Adrenal gland (tissue), 12 donors: ENCODE measurements around the gene TACR1. TPM values are rescaled to one million over a fixed set of nuclear protein-coding genes. Genes with fewer than 3 reads are reported as not detected.

Experiments used
- DNase-seq, 7 donors: peaks; one replicate each; pipeline ENCODE4 v3.0.0-alpha.2; 2019 to 2020
- H3K27ac ChIP-seq, 5 donors: fragments of 200-600 bp; sonication (generic) in 4 of 5; 1 replicate in 3 of 5; 2 replicates in 2 of 5; pipeline versions ENCODE4 v1.5.1 to v1.8.0; 2016 to 2020; ENCODE audit warnings: mild to moderate bottlenecking in 1 of 5
- H3K27me3 ChIP-seq: fragments of 200-600 bp; 2 replicates; pipeline ENCODE4 v1.8.0; 2021
- H3K36me3 ChIP-seq, 2 donors: fragments of 200-600 bp; replicated peaks in 1 of 2; 1 replicate in 1 of 2; 2 replicates in 1 of 2; pipeline versions ENCODE4 v1.5.1 to v1.8.0; 2018 to 2022
- H3K4me1 ChIP-seq, 2 donors: fragments of 200-600 bp; replicated peaks in 1 of 2; 1 replicate in 1 of 2; 2 replicates in 1 of 2; pipeline versions ENCODE4 v1.5.1 to v1.8.0; 2018 to 2021
- H3K4me3 ChIP-seq, 4 donors: fragments of 200-600 bp; sonication (generic) in 3 of 4; one replicate each; pipeline ENCODE4 v1.5.1; 2016 to 2018
- H3K9me3 ChIP-seq, 3 donors: fragments of 200-600 bp; sonication (generic) in 1 of 3; replicated peaks in 1 of 3; 1 replicate in 2 of 3; 2 replicates in 1 of 3; pipeline versions ENCODE4 v1.5.1 to v1.8.0; 2016 to 2021
- POLR2A ChIP-seq, 2 donors: fragments of 450-650 bp; IDR thresholded peaks; one replicate each; pipeline ENCODE4 v1.6.1; 2017; ENCODE audit warnings: antibody characterized with exemption in 2 of 2, mild to moderate bottlenecking in 2 of 2, moderate library complexity in 1 of 2
- WGBS, 4 donors: extraction: QIAGEN DNeasy Blood & Tissue Kit in 2 of 4; methylation state at CpG; one replicate each; pipeline versions ENCODE4 v1.1.5 to v1.1.7; 2013 to 2017; 5-methylcytosine and 5-hydroxymethylcytosine counted together
- intact Hi-C, 2 donors: fragments of 100-400 bp; cut with DNase I; formaldehyde crosslinking; loops; one replicate each; pipeline versions ENCODE4 v1.14.1 to v1.15.0; 2022 to 2023
- polyA plus RNA-seq, 3 donors: library from polyadenylated mRNA; stranded (reverse); fragments of 200-250 nt in 2 of 3; fragments of 350-450 nt in 1 of 3; fragmentation: Illumina TruSeq in 1 of 3; extraction: RNeasy Lipid Tissue Mini Kit (QIAGEN cat#74804) in 1 of 3; gene quantifications; one replicate each; pipeline ENCODE4 v1.2.3, GENCODE V29; 2013 to 2014
- total RNA-seq, 9 donors: library from RNA; depleted of rRNA in 4 of 9; stranded (reverse); fragments of >200 nt in 4 of 9; fragments of 120-200 nt in 1 of 9; fragmentation: NEBNext Ultra II Directional in 1 of 9; extraction: Animal tissue kit (Norgen Biotek cat#: 25700) in 1 of 9; gene quantifications; one replicate each; pipeline versions ENCODE4 v1.1.0 to v1.2.4, GENCODE V29; 2013 to 2023
- TF ChIP-seq, protein P1 (sequence below), 6 experiments: fragments of 450-650 bp in 4 of 6; fragments of 200-600 bp in 2 of 6; sonication (generic) in 1 of 6; IDR thresholded peaks; 1 replicate in 5 of 6; 2 replicates in 1 of 6; pipeline versions ENCODE4 v1.5.1 to v1.8.0; 2016 to 2021; ENCODE audit warnings: antibody characterized with exemption in 6 of 6, mild to moderate bottlenecking in 2 of 6, moderate library complexity in 1 of 6
- donor health status: healthy with polysubstance abuse.
- donor health status: Bipolar disorder and iron deficiency.
- donor health status: DM: yes; HTN: yes; CAD: no.
- donor health status: DM: no; HTN: no; CAD: no.
- donor health status: DM: no; HTN: no; CAD: no.
- donor health status: DM: yes; HTN: yes; CAD: no.

The TACR1 gene
- total and polyA plus RNA-seq, 12 donors = 0.15 to 1.9 (median 0.41) TPM; not detected in 1

DNA sequence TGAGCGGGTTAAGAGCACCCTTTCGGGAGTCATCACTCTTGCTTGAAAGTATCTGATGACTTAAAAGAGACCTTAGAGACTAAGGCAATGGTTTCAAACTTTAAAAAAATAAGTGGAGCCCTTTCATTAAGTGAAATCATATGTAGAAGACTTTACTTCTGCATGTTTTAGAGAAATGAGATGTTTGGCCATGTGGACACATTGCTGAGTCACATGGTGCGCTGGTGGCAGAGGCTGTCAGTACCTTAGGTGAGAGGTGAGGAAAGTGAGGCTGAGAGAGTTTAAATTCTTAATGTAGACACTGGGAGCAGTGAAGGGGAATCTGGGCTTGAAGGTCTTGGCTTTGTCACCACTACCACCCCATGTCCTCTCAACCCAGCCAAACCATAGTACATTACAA is 109.8 kb downstream of the TACR1 start:
- WGBS, 4 donors = 94 to 100% (median 97%) methylated on average over 3 of the region's 3 CpGs

DNA sequence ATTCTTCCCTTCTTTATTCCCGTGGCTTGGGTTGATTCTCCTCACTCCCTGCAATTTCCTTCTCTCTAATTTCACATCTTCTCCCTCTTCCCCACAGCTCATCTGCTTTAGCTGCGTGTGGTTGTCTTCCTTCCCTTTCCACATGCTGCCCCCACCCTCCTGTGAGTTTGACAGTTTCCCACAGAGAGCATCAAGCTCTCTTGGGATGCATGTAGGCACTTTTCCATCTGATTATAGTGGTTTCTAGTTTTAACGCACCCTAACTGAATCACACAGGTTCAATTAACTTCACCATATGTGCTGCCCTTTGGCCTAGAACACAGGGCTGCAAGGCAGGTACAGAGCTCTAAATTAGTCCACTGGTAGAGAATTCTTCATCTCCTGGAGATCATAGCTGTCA is 110.5 kb downstream of the TACR1 start:
- Histone ChIP-seq H3K4me1 (no peaks in the 10 kb centered on the region), H3K4me3 (no peak overlapping the region), H3K27ac (no peak overlapping the region), H3K36me3 (no peaks in the 10 kb centered on the region), H3K9me3 (no peaks in the 10 kb centered on the region), H3K27me3 (no peaks in the 10 kb centered on the region)
- no peak for TF ChIP-seq POLR2A (IDR thresholded peaks at IDR 0.05)
- TF ChIP-seq, protein P1, sequence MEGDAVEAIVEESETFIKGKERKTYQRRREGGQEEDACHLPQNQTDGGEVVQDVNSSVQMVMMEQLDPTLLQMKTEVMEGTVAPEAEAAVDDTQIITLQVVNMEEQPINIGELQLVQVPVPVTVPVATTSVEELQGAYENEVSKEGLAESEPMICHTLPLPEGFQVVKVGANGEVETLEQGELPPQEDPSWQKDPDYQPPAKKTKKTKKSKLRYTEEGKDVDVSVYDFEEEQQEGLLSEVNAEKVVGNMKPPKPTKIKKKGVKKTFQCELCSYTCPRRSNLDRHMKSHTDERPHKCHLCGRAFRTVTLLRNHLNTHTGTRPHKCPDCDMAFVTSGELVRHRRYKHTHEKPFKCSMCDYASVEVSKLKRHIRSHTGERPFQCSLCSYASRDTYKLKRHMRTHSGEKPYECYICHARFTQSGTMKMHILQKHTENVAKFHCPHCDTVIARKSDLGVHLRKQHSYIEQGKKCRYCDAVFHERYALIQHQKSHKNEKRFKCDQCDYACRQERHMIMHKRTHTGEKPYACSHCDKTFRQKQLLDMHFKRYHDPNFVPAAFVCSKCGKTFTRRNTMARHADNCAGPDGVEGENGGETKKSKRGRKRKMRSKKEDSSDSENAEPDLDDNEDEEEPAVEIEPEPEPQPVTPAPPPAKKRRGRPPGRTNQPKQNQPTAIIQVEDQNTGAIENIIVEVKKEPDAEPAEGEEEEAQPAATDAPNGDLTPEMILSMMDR (IDR thresholded peaks at IDR 0.05) = no peak
- WGBS, 4 donors = 77 to 83% (median 79%) methylated on average over 3 of the region's 3 CpGs
- no peak for DNase-seq
- intact Hi-C loops = no loop called here

More for the DNA sequence above, 109.8 kb downstream of the TACR1 start:
- H3K4me3 ChIP-seq = no peak overlapping the region
- H3K27me3 ChIP-seq = no peaks in the 10 kb centered on the region
- no peaks in the 10 kb centered on the region for H3K4me1 ChIP-seq
- H3K9me3 ChIP-seq = no peaks in the 10 kb centered on the region
- no peak for DNase-seq
- intact Hi-C loops = no loop called here
- H3K36me3 ChIP-seq = no peaks in the 10 kb centered on the region
- no peak for TF ChIP-seq POLR2A (IDR thresholded peaks at IDR 0.05)
- TF ChIP-seq, protein P1 (IDR thresholded peaks at IDR 0.05) = no peak
- H3K27ac ChIP-seq = no peak overlapping the region

DNA sequence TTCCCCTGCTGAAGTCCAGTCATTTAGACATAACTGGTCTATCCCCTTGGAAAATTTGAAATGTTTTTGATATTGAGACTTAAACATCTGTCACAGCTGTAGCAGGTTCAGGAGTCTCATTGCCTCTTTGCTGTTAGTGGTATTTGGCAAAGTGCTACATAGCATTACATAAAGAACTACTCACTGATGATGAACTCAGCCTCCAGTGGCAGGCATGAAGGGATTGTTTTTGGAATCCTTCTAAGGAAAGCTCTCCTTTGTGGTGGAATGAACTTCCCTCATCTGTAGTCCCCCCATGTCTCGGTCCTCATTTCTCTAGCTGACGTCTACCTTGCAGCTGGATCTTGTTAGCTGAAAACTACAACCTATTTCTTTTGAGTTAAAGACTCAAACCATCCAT is 111.6 kb downstream of the TACR1 start:
- Histone ChIP-seq H3K4me1 (no peaks in the 10 kb centered on the region), H3K27me3 (no peaks in the 10 kb centered on the region), H3K27ac (no peak overlapping the region), H3K4me3 (no peak overlapping the region), H3K9me3 (no peaks in the 10 kb centered on the region), H3K36me3 (no peaks in the 10 kb centered on the region)
- DNase-seq = no peak
- TF ChIP-seq, protein P1 (IDR thresholded peaks at IDR 0.05) = no peak
- no peak for TF ChIP-seq POLR2A (IDR thresholded peaks at IDR 0.05)
- intact Hi-C loops = no loop called here
- WGBS, 4 donors = 84 to 95% (median 88%) methylated on average over 2 of the region's 2 CpGs

DNA sequence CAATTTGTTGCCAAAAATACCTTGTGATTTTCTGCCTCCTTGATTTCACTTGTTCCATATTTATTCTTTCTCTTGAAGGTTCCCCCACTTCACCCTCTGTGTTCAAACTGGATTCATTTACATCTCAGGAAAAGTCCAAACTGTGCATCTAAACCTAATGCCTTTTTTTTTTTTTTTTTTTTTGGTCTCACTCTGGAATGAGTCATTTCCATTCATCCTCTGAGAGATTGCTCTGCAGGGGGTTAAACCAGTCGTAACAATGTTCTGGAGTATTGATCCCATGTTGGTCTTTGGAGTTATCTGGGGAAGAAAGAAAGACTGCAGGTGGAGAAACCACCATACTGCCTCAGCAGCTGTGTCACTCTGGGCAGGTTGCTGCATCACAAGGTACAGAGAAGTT is 119.7 kb downstream of the TACR1 start:
- intact Hi-C loops = no loop called here
- no peaks in the 10 kb centered on the region for H3K9me3 ChIP-seq
- 77 to 86% (median 80%) methylated on average over 1 of the region's 1 CpG for WGBS, 4 donors
- no peaks in the 10 kb centered on the region for H3K27me3 ChIP-seq
- H3K36me3 ChIP-seq = no peaks in the 10 kb centered on the region
- no peak overlapping the region for H3K4me3 ChIP-seq
- DNase-seq = no peak
- H3K27ac ChIP-seq = no peak overlapping the region
- H3K4me1 ChIP-seq = no peaks in the 10 kb centered on the region
- no peak for TF ChIP-seq POLR2A (IDR thresholded peaks at IDR 0.05)
- TF ChIP-seq, protein P1 (IDR thresholded peaks at IDR 0.05) = no peak
